ENCODE data around the gene DPP6. TPM values are rescaled to one million over a fixed set of nuclear protein-coding genes. Genes with fewer than 3 reads are reported as not detected.

DPP6 gene
- total RNA-seq, 4 donors from 2014 or later, result 0.94 to 1.9 TPM; not detected in 2

GRCh38 chr7:154217688-154218340, 165.6 kb downstream of the DPP6 start:
- in situ Hi-C loops (cut with MboI; ENCODE audit: low sequenced_read_pairs in 4 of 4) (no loop called here), intact Hi-C loops (cut with DNase I; ENCODE audit: low total_unique reads) (no loop called here)
- Histone ChIP-seq H3K9me3 (no peaks in the 10 kb centered on the region), H3K27ac (no peak overlapping the region), H3K36me3 (no peaks in the 10 kb centered on the region), H3K27me3 (no peaks in the 10 kb centered on the region), H3K4me1 (no peaks in the 10 kb centered on the region), H3K4me3 (no peak overlapping the region)
- TF ChIP-seq, protein P1, sequence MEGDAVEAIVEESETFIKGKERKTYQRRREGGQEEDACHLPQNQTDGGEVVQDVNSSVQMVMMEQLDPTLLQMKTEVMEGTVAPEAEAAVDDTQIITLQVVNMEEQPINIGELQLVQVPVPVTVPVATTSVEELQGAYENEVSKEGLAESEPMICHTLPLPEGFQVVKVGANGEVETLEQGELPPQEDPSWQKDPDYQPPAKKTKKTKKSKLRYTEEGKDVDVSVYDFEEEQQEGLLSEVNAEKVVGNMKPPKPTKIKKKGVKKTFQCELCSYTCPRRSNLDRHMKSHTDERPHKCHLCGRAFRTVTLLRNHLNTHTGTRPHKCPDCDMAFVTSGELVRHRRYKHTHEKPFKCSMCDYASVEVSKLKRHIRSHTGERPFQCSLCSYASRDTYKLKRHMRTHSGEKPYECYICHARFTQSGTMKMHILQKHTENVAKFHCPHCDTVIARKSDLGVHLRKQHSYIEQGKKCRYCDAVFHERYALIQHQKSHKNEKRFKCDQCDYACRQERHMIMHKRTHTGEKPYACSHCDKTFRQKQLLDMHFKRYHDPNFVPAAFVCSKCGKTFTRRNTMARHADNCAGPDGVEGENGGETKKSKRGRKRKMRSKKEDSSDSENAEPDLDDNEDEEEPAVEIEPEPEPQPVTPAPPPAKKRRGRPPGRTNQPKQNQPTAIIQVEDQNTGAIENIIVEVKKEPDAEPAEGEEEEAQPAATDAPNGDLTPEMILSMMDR (IDR thresholded peaks at IDR 0.05 in 4 of 5, conservative IDR thresholded peaks at IDR 0.05 in 1 of 5), result no peak
- TF ChIP-seq POLR2A (IDR thresholded peaks at IDR 0.05), result no peak
- ATAC-seq (no peak), DNase-seq (no peak)

- in situ Hi-C loops (cut with MboI; ENCODE audit: low sequenced_read_pairs in 4 of 4), result no loop called here
- no peak overlapping the region for H3K27ac ChIP-seq
- DNase-seq (no peak), ATAC-seq (no peak)
- H3K36me3 ChIP-seq, result no peaks in the 10 kb centered on the region
- H3K27me3 ChIP-seq, result no peaks in the 10 kb centered on the region
- intact Hi-C loops (cut with DNase I; ENCODE audit: low total_unique reads), result no loop called here
- no peak overlapping the region for H3K4me3 ChIP-seq
- TF ChIP-seq, protein P1 (IDR thresholded peaks at IDR 0.05 in 4 of 5, conservative IDR thresholded peaks at IDR 0.05 in 1 of 5), result no peak
- no peak for TF ChIP-seq POLR2A (IDR thresholded peaks at IDR 0.05)
- H3K4me1 ChIP-seq, result no peaks in the 10 kb centered on the region
- no peaks in the 10 kb centered on the region for H3K9me3 ChIP-seq
These were observed 179.5 kb downstream of the DPP6 start for GRCh38 chr7:154231732-154232131.

GRCh38 chr7:154232700-154233099, 180.5 kb downstream of the DPP6 start:
- Histone ChIP-seq H3K36me3 (no peaks in the 10 kb centered on the region), H3K4me3 (no peak overlapping the region), H3K27me3 (no peaks in the 10 kb centered on the region), H3K27ac (no peak overlapping the region), H3K9me3 (no peaks in the 10 kb centered on the region), H3K4me1 (no peaks in the 10 kb centered on the region)
- in situ Hi-C loops (cut with MboI; ENCODE audit: low sequenced_read_pairs in 4 of 4) (no loop called here), intact Hi-C loops (cut with DNase I; ENCODE audit: low total_unique reads) (no loop called here)
- DNase-seq (no peak), ATAC-seq (no peak)
- TF ChIP-seq POLR2A (IDR thresholded peaks at IDR 0.05), result no peak
- TF ChIP-seq, protein P1 (IDR thresholded peaks at IDR 0.05 in 4 of 5, conservative IDR thresholded peaks at IDR 0.05 in 1 of 5), result no peak

- Histone ChIP-seq H3K4me3 (no peak overlapping the region), H3K27ac (no peak overlapping the region), H3K27me3 (no peaks in the 10 kb centered on the region), H3K36me3 (no peaks in the 10 kb centered on the region), H3K4me1 (no peaks in the 10 kb centered on the region), H3K9me3 (no peaks in the 10 kb centered on the region)
- intact Hi-C loops (cut with DNase I; ENCODE audit: low total_unique reads) (no loop called here), in situ Hi-C loops (cut with MboI; ENCODE audit: low sequenced_read_pairs in 4 of 4) (no loop called here)
- no peak for DNase-seq
- ATAC-seq, result no peak
- no peak for TF ChIP-seq POLR2A (IDR thresholded peaks at IDR 0.05)
- TF ChIP-seq, protein P1 (IDR thresholded peaks at IDR 0.05 in 4 of 5, conservative IDR thresholded peaks at IDR 0.05 in 1 of 5), result no peak
These were observed 189.8 kb downstream of the DPP6 start for GRCh38 chr7:154241988-154242387.

DNA sequence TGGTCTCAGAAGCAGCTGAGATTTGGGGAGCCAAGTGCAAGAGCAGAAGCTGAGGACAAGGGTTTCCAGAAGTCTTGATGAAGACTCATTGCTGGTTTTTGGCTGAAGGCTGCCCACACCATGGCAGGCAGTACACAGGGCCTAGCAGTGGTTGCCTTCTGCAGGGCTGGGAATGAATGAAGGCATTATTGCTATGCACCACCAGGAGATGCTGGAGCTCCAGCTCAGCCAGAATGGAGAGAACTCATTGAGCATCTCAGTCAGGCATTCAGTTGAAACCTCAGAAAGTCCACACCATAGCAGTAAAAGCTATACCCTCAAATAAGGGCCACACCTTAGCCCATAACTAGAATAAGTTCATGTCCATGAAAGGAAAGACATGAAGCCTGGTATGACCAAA, 190.5 kb downstream of the DPP6 start:
- no peaks in the 10 kb centered on the region for H3K9me3 ChIP-seq
- ATAC-seq (no peak), DNase-seq (no peak)
- no peak overlapping the region for H3K27ac ChIP-seq
- no peak overlapping the region for H3K4me3 ChIP-seq
- TF ChIP-seq, protein P1 (IDR thresholded peaks at IDR 0.05 in 4 of 5, conservative IDR thresholded peaks at IDR 0.05 in 1 of 5), result no peak
- no peak for TF ChIP-seq POLR2A (IDR thresholded peaks at IDR 0.05)
- H3K36me3 ChIP-seq, result no peaks in the 10 kb centered on the region
- intact Hi-C loops (cut with DNase I; ENCODE audit: low total_unique reads) (no loop called here), in situ Hi-C loops (cut with MboI; ENCODE audit: low sequenced_read_pairs in 4 of 4) (no loop called here)
- H3K27me3 ChIP-seq, result no peaks in the 10 kb centered on the region
- no peaks in the 10 kb centered on the region for H3K4me1 ChIP-seq
